Measurements from ENCODE around the gene NCOA1.
"Not testable (repeated sequence)": the region's sequence is repeated elsewhere in the genome, so short reads cannot be mapped to it uniquely, and the experiment has no call there.

The NCOA1 gene

GRCh38 chr2:24805811-24806660, 315.0 kb downstream of the NCOA1 start:
- not testable (repeated sequence) for DNase-seq

GRCh38 chr2:24806661-24807036, 315.6 kb downstream of the NCOA1 start:
- no peak for DNase-seq

- no peak for DNase-seq
Measured at GRCh38 chr2:24809316-24810007, 318.4 kb downstream of the NCOA1 start.

GRCh38 chr2:24813691-24814137, 322.7 kb downstream of the NCOA1 start:
- no peak for DNase-seq

- DNase-seq: no peak
Measured at GRCh38 chr2:24814516-24814915, 323.5 kb downstream of the NCOA1 start.

- no peak for DNase-seq
Measured at GRCh38 chr2:24815171-24815570, 324.1 kb downstream of the NCOA1 start.

- no peak for DNase-seq
Measured at GRCh38 chr2:24816404-24816803, 325.4 kb downstream of the NCOA1 start.

- DNase-seq: no peak
Measured at GRCh38 chr2:24816884-24817283, 325.8 kb downstream of the NCOA1 start.

- DNase-seq: no peak
Measured at GRCh38 chr2:24818721-24819167, 327.7 kb downstream of the NCOA1 start.

GRCh38 chr2:24819442-24820174, 328.6 kb downstream of the NCOA1 start:
- DNase-seq: no peak

- no peak for DNase-seq
Measured at GRCh38 chr2:24820175-24820513, 329.1 kb downstream of the NCOA1 start.
